K562 (cell line): ENCODE results near the gene TMEM88. TPM values are rescaled to one million over a fixed set of nuclear protein-coding genes. Genes with fewer than 3 reads are reported as not detected.

Experiments
- ATAC-seq: fragments of 200-7000 bp; cut with Tn5 transposase; 3 replicates; pipeline ENCODE4 v1.9.1; 2020; ENCODE audit warnings: moderate library complexity
- BruUV-seq: library from RNA; stranded (reverse); fragments of 400-500 nt; replicated peaks from 2 replicates; lab custom pipeline; 2021; lab: Mats Ljungman, UMichigan
- CTCF ChIA-PET: fragments of 300-600 bp; formaldehyde crosslinking; extraction: SDS; loops from one replicate; lab custom pipeline; 2021; ENCODE audit warnings: low intra/inter-chr PET ratio; lab: Yijun Ruan, JAX
- POLR2A ChIA-PET: fragments of 300-600, 350-650 bp; sonication (Branson Sonifier 250); formaldehyde crosslinking; extraction: SDS; loops from one replicate; lab custom pipeline; 2021; ENCODE audit warnings: antibody characterized with exemption, inconsistent platforms; lab: Yijun Ruan, JAX
- DNase-seq, 4 experiments: peaks; one replicate each; pipeline versions ENCODE4 v3.0.0 to v3.0.0-alpha.2; 2011 to 2018; ENCODE audit warnings: low spot score in 3 of 4, mixed read lengths in 3 of 4; ENCODE audit errors: extremely low read depth in 1 of 4
- FAIRE-seq: peaks from 2 replicates; lab custom pipeline; 2011; peaks lifted over from hg19 to GRCh38; lab: Jason Lieb, UNC
- H2AFZ ChIP-seq: 2 replicates; pipeline ENCODE4 v1.6.0; 2011; ENCODE audit warnings: low read depth, low read length, control low read depth, inconsistent platforms
- H3K27ac ChIP-seq: fragments of 200-600 bp; 3 replicates; pipeline ENCODE4 v1.8.0; 2011; ENCODE audit warnings: low read depth, mild to moderate bottlenecking, control low read depth, inconsistent platforms, low read length, moderate library complexity, mixed read lengths; ENCODE audit errors: extremely low read depth
- H3K27me3 ChIP-seq, 2 experiments: fragments of 300-600 bp in 1 of 2; 2 replicates in 1 of 2; 3 replicates in 1 of 2; pipeline versions ENCODE4 v1.6.0 to v1.8.0; 2011; ENCODE audit warnings: inconsistent platforms in 2 of 2, low read length in 2 of 2, mild to moderate bottlenecking in 1 of 2, mixed read lengths in 1 of 2, moderate library complexity in 1 of 2; ENCODE audit not compliant: control insufficient read depth in 2 of 2, insufficient read depth in 2 of 2
- H3K36me3 ChIP-seq: fragments of 300-600 bp; 3 replicates; pipeline ENCODE4 v1.8.0; 2011; ENCODE audit warnings: mild to moderate bottlenecking, low read length, inconsistent platforms; ENCODE audit not compliant: control insufficient read depth, insufficient read depth
- H3K4me1 ChIP-seq, 2 experiments: fragments of 200-600 bp in 1 of 2; replicated peaks in 1 of 2; 2 replicates in 1 of 2; 3 replicates in 1 of 2; pipeline versions ENCODE4 v1.5.1 to v1.8.0; 2011; ENCODE audit warnings: inconsistent platforms in 2 of 2, low read length in 2 of 2, mild to moderate bottlenecking in 1 of 2, mixed read lengths in 1 of 2, moderate library complexity in 1 of 2; ENCODE audit not compliant: control insufficient read depth in 2 of 2, insufficient read depth in 2 of 2
- H3K4me2 ChIP-seq: 2 replicates; pipeline ENCODE4 v1.6.1; 2011; ENCODE audit warnings: low read length, control low read depth, inconsistent platforms, mixed read lengths; ENCODE audit not compliant: insufficient read depth
- H3K4me3 ChIP-seq: fragments of 200-600 bp; sonication (generic), shearing (Covaris generic); 2 replicates; pipeline ENCODE4 v1.5.1; 2016; ENCODE audit warnings: control low read depth, inconsistent platforms
- H3K79me2 ChIP-seq: fragments of 200-600 bp; 3 replicates; pipeline ENCODE4 v1.8.0; 2011; ENCODE audit warnings: low read length, inconsistent platforms; ENCODE audit not compliant: control insufficient read depth, insufficient read depth
- H3K9ac ChIP-seq, 2 experiments: 2 replicates each; pipeline versions ENCODE4 v1.6.0 to v1.6.1; 2011; ENCODE audit warnings: low read depth in 2 of 2, low read length in 2 of 2, control low read depth in 1 of 2, inconsistent platforms in 1 of 2, mild to moderate bottlenecking in 1 of 2, mixed read lengths in 1 of 2; ENCODE audit not compliant: insufficient read depth in 1 of 2
- H3K9me1 ChIP-seq: one replicate; pipeline ENCODE4 v1.6.0; 2011; ENCODE audit warnings: inconsistent platforms, mild to moderate bottlenecking, low read length, moderate library complexity; ENCODE audit not compliant: control insufficient read depth, insufficient read depth
- H3K9me3 ChIP-seq: replicated peaks from 2 replicates; pipeline ENCODE4 v1.5.1; 2011; ENCODE audit warnings: low read depth, low read length, inconsistent platforms; ENCODE audit not compliant: control insufficient read depth, insufficient read depth
- H4K20me1 ChIP-seq: replicated peaks from 2 replicates; pipeline ENCODE4 v1.6.1; 2011; ENCODE audit warnings: low read length, inconsistent platforms, mixed read lengths; ENCODE audit not compliant: control insufficient read depth, insufficient read depth
- ATF7 ChIP-seq: fragments of 450-650 bp; IDR thresholded peaks from 2 replicates; pipeline ENCODE4 v1.7.1; 2014; ENCODE audit warnings: mild to moderate bottlenecking, moderate library complexity
- CEBPB ChIP-seq: fragments of 450-650 bp; IDR thresholded peaks from 2 replicates; pipeline ENCODE4 v1.6.1; 2016; ENCODE audit warnings: missing genetic modification characterization, missing compliant biosample characterization
- FOXK2 ChIP-seq, 2 experiments: fragments of 450-650 bp; IDR thresholded peaks in 1 of 2; conservative IDR thresholded peaks in 1 of 2; 2 replicates each; pipeline ENCODE4 v1.6.1; 2016; ENCODE audit warnings: low read depth in 2 of 2, mild to moderate bottlenecking in 1 of 2
- JUNB ChIP-seq: fragments of 450-650 bp; formaldehyde crosslinking; conservative IDR thresholded peaks from 2 replicates; pipeline ENCODE4 v1.4.0; 2020; ENCODE audit warnings: mild to moderate bottlenecking
- JUND ChIP-seq, 2 experiments: IDR thresholded peaks; 2 replicates in 1 of 2; 3 replicates in 1 of 2; pipeline ENCODE4 v1.6.1; 2011; ENCODE audit warnings: borderline replicate concordance in 2 of 2, low read depth in 2 of 2, low read length in 2 of 2, improper control_type of control experiment in 1 of 2, missing biosample characterization in 1 of 2, missing genetic modification characterization in 1 of 2, missing genetic modification reagents in 1 of 2
- MBD2 ChIP-seq: sonication (generic); IDR thresholded peaks from 2 replicates; pipeline ENCODE4 v1.6.1; 2016; ENCODE audit warnings: low read depth, borderline replicate concordance
- NONO ChIP-seq, 2 experiments: fragments of 200-400 bp in 1 of 2; fragments of 450-650 bp in 1 of 2; formaldehyde crosslinking in 1 of 2; IDR thresholded peaks; 2 replicates each; pipeline ENCODE4 v1.6.1; 2017; ENCODE audit warnings: low read depth in 2 of 2, mild to moderate bottlenecking in 2 of 2, moderate library complexity in 2 of 2, low read length in 1 of 2
- TCF7L2 ChIP-seq: fragments of 150-350 bp; IDR thresholded peaks from 2 replicates; pipeline ENCODE4 v1.6.1; 2016; ENCODE audit warnings: low read depth, mild to moderate bottlenecking, low read length, moderate library complexity
- ZNF23 ChIP-seq: fragments of 250-450 bp; sonication (Bioruptor Pico); IDR thresholded peaks from 2 replicates; pipeline ENCODE4 v1.4.0; 2020; ENCODE audit warnings: mild to moderate bottlenecking
- WGBS: fragments of 100-300 bp; shearing (Covaris generic); methylation state at CpG from one replicate; pipeline ENCODE4 v1.1.6; 2016; ENCODE audit warnings: low coverage, mixed read lengths; ENCODE audit not compliant: insufficient coverage; ENCODE audit errors: missing lambda C conversion rate; 5-methylcytosine and 5-hydroxymethylcytosine counted together
- in situ Hi-C: fragments of 300-500 bp; cut with MboI; formaldehyde crosslinking; loops from 4 replicates; pipeline ENCODE4 v1.15.0; 2018; ENCODE audit warnings: inconsistent platforms, mixed read lengths
- intact Hi-C: fragments of 100-400 bp; cut with micrococcal nuclease; formaldehyde crosslinking; loops from 2 replicates; pipeline ENCODE4 v1.14.2; 2022
- polyA plus RNA-seq, 8 experiments: library from polyadenylated mRNA; depleted of rRNA in 4 of 8; stranded (reverse) in 5 of 8; unstranded in 3 of 8; fragments of >200 nt; fragmentation: Nextera tagmentation in 2 of 8; fragmentation: Illumina TruSeq in 1 of 8; extraction: Ambion mirVana in 2 of 8; extraction: Trizol in 1 of 8; gene quantifications; 2 replicates each; pipeline versions ENCODE4 v1.2.1 to v1.2.3, GENCODE V29; 2011 to 2014; ENCODE audit warnings: inconsistent platforms in 1 of 8, missing spikeins in 1 of 8
- total RNA-seq, 7 experiments: library from RNA; depleted of rRNA in 6 of 7; stranded (reverse); fragments of >200 nt in 6 of 7; fragmentation: Illumina TruSeq in 2 of 7; extraction: Trizol in 2 of 7; gene quantifications; 2 replicates each; pipeline versions ENCODE4 v1.2.1 to v1.2.3, GENCODE V29; 2011 to 2021; ENCODE audit warnings: low replicate concordance in 1 of 7
- TF ChIP-seq, protein P1 (sequence below): fragments of 450-650 bp; IDR thresholded peaks from 2 replicates; pipeline ENCODE4 v1.6.1; 2014; ENCODE audit warnings: low read depth, mild to moderate bottlenecking, moderate library complexity, borderline replicate concordance
- TF ChIP-seq, protein P2 (sequence below): fragments of 450-650 bp; IDR thresholded peaks from 2 replicates; pipeline ENCODE4 v1.6.1; 2018; ENCODE audit not compliant: partially characterized antibody
- TF ChIP-seq, protein P3 (sequence below): sonication (generic); formaldehyde crosslinking; IDR thresholded peaks from 2 replicates; pipeline ENCODE4 v1.8.1; 2023; ENCODE audit warnings: mild to moderate bottlenecking, missing genetic modification reagents

TMEM88 gene
- total and polyA plus RNA-seq, 9 of the 15 experiments (the other 6 are each of a cell fraction or from before 2014, with no cell fraction given), result 0.10 to 1.4 (median 0.36) TPM; not detected in 3

DNA sequence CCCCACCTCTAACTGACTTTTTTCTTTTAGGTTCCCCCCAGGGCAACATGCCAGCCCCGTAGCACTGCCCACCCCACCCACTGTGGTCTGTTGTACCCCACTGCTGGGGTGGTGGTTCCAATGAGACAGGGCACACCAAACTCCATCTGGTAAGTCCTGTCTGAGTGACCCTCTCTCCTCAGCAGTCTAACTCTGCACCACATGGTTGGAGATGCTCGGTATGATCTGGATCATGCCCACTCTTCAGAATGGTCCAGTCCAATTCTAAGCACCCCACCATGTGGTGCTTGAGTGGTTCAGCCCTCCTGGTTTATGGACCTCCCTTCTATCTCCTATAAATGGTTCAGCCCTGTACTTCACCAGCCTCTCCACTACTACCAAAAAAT lies 15.0 kb upstream of the TMEM88 start:
- H3K79me2 ChIP-seq, result peaks cover 53% of the 10 kb centered on the region
- no peak overlapping the region for H3K4me2 ChIP-seq
- ChIA-PET POLR2A (no interaction called here), CTCF (no interaction called here)
- no TSS peak for BruUV-seq
- DNase-seq, result peak in 2 of 4 experiments; percentile 10 to 37
- in situ Hi-C loops (no loop called here), intact Hi-C loops (loop anchor here (10.0 kb wide), 2 partner anchors 55 to 285 kb away; partner anchors contain the start of gene HES7)
- H3K9ac ChIP-seq, result peak overlapping the region in 1 of 2 experiments; percentile 68; a peak in 1 of 4 replicates
- peaks cover under 1% of the 10 kb centered on the region for H4K20me1 ChIP-seq
- ATAC-seq, result no peak
- H2AFZ ChIP-seq, result no peak overlapping the region
- H3K9me3 ChIP-seq, result no peaks in the 10 kb centered on the region
- H3K4me1 ChIP-seq, result peaks cover 42 to 66% of the 10 kb centered on the region in 2 experiments
- no peak overlapping the region for H3K4me3 ChIP-seq
- peaks cover 10% of the 10 kb centered on the region; the same call in 2 of the 3 replicates for H3K36me3 ChIP-seq
- 64% methylated on average over 2 of the region's 2 CpGs for WGBS
- H3K27me3 ChIP-seq, result no peaks in the 10 kb centered on the region
- FAIRE-seq, result no peak
- no peaks in the 10 kb centered on the region for H3K9me1 ChIP-seq
- peak overlapping the region; percentile 22; the same call in 1 of the 3 replicates for H3K27ac ChIP-seq
- TF ChIP-seq JUNB (CRISPR knock-in tag) (no peak), FOXK2 (conservative IDR thresholded peaks at IDR 0.05 in 1 of 2, IDR thresholded peaks at IDR 0.05 in 1 of 2; ENCODE audit: low read depth in 2 of 2) (peak in 1 of 2 experiments; percentile 95; a peak in 2 of 4 replicates), MBD2 (0 out of 2 replicates have a peak, but pooled peaks have one; percentile 24), JUND (IDR thresholded peaks at IDR 0.05; ENCODE audit: borderline replicate concordance, low read depth, low read length) (peak; percentile 64), JUND (tag; IDR thresholded peaks at IDR 0.05; ENCODE audit: borderline replicate concordance, low read depth, low read length) (no peak), ATF7 (peak; percentile 93), TCF7L2 (peak; percentile 82), ZNF23 (CRISPR knock-in tag) (no peak), NONO (IDR thresholded peaks at IDR 0.05; ENCODE audit: low read depth in 2 of 2, low read length in 1 of 2) (peak in 1 of 2 experiments; percentile 87; a peak in 2 of 4 replicates), CEBPB (tag) (no peak)
- TF ChIP-seq, protein P1, sequence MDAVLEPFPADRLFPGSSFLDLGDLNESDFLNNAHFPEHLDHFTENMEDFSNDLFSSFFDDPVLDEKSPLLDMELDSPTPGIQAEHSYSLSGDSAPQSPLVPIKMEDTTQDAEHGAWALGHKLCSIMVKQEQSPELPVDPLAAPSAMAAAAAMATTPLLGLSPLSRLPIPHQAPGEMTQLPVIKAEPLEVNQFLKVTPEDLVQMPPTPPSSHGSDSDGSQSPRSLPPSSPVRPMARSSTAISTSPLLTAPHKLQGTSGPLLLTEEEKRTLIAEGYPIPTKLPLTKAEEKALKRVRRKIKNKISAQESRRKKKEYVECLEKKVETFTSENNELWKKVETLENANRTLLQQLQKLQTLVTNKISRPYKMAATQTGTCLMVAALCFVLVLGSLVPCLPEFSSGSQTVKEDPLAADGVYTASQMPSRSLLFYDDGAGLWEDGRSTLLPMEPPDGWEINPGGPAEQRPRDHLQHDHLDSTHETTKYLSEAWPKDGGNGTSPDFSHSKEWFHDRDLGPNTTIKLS, result no peak
- TF ChIP-seq, protein P2, sequence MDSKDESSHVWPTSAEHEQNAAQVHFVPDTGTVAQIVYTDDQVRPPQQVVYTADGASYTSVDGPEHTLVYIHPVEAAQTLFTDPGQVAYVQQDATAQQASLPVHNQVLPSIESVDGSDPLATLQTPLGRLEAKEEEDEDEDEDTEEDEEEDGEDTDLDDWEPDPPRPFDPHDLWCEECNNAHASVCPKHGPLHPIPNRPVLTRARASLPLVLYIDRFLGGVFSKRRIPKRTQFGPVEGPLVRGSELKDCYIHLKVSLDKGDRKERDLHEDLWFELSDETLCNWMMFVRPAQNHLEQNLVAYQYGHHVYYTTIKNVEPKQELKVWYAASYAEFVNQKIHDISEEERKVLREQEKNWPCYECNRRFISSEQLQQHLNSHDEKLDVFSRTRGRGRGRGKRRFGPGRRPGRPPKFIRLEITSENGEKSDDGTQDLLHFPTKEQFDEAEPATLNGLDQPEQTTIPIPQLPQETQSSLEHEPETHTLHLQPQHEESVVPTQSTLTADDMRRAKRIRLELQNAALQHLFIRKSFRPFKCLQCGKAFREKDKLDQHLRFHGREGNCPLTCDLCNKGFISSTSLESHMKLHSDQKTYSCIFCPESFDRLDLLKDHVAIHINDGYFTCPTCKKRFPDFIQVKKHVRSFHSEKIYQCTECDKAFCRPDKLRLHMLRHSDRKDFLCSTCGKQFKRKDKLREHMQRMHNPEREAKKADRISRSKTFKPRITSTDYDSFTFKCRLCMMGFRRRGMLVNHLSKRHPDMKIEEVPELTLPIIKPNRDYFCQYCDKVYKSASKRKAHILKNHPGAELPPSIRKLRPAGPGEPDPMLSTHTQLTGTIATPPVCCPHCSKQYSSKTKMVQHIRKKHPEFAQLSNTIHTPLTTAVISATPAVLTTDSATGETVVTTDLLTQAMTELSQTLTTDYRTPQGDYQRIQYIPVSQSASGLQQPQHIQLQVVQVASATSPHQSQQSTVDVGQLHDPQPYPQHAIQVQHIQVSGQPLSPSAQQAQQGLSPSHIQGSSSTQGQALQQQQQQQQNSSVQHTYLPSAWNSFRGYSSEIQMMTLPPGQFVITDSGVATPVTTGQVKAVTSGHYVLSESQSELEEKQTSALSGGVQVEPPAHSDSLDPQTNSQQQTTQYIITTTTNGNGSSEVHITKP, result peak; percentile 99
- TF ChIP-seq, protein P3, sequence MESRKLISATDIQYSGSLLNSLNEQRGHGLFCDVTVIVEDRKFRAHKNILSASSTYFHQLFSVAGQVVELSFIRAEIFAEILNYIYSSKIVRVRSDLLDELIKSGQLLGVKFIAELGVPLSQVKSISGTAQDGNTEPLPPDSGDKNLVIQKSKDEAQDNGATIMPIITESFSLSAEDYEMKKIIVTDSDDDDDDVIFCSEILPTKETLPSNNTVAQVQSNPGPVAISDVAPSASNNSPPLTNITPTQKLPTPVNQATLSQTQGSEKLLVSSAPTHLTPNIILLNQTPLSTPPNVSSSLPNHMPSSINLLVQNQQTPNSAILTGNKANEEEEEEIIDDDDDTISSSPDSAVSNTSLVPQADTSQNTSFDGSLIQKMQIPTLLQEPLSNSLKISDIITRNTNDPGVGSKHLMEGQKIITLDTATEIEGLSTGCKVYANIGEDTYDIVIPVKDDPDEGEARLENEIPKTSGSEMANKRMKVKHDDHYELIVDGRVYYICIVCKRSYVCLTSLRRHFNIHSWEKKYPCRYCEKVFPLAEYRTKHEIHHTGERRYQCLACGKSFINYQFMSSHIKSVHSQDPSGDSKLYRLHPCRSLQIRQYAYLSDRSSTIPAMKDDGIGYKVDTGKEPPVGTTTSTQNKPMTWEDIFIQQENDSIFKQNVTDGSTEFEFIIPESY (CRISPR knock-in tag), result no peak
